ENCODE data around the gene DMD.

The DMD gene

GRCh38 chrX:31811106-31811505 lies 1400.2 kb downstream of the DMD start:
- no peaks in the 10 kb centered on the region for H3K27me3 ChIP-seq (replicated peaks; ENCODE audit: insufficient read depth, low read length)
- H3K36me3 ChIP-seq (replicated peaks; ENCODE audit: insufficient read depth, low read length), result no peaks in the 10 kb centered on the region
- no peak for TF ChIP-seq EZH2phosphoT487 (IDR thresholded peaks at IDR 0.05; ENCODE audit: low read length)
- no peak for TF ChIP-seq EZH2 (optimal IDR thresholded peaks at IDR 0.05; ENCODE audit: low read depth, low read length)
- no peak for TF ChIP-seq CTCF (IDR thresholded peaks at IDR 0.05; ENCODE audit: low read length)
- no peaks in the 10 kb centered on the region for H3F3A ChIP-seq (ENCODE audit: insufficient read depth, low read length)
- no peak overlapping the region for H3K9ac ChIP-seq (ENCODE audit: low read length)
- no peaks in the 10 kb centered on the region for H4K20me1 ChIP-seq (ENCODE audit: insufficient read depth, low read length)
- H3K79me2 ChIP-seq (ENCODE audit: low read length), result no peaks in the 10 kb centered on the region
- H3K4me2 ChIP-seq (ENCODE audit: low read depth, low read length), result no peak overlapping the region
- no peak overlapping the region for H3K4me3 ChIP-seq (ENCODE audit: low read length)
- no peak for DNase-seq
- H2AFZ ChIP-seq (ENCODE audit: low read length), result no peak overlapping the region
- no peaks in the 10 kb centered on the region for H3K9me3 ChIP-seq (replicated peaks; ENCODE audit: insufficient read depth, low read length)
- no peaks in the 10 kb centered on the region for H3K9me2 ChIP-seq (replicated peaks; ENCODE audit: insufficient read depth, low read length)
- H3K27ac ChIP-seq (ENCODE audit: low read length), result no peak overlapping the region
- no peaks in the 10 kb centered on the region for H3K4me1 ChIP-seq (ENCODE audit: low read length)

GRCh38 chrX:31808357-31808756 lies 1403.0 kb downstream of the DMD start:
- Histone ChIP-seq H3K9ac (ENCODE audit: low read length) (no peak overlapping the region), H3K4me1 (ENCODE audit: low read length) (no peaks in the 10 kb centered on the region), H2AFZ (ENCODE audit: low read length) (no peak overlapping the region), H3K4me3 (ENCODE audit: low read length) (no peak overlapping the region), H3K27me3 (replicated peaks; ENCODE audit: insufficient read depth, low read length) (no peaks in the 10 kb centered on the region), H3K36me3 (replicated peaks; ENCODE audit: insufficient read depth, low read length) (no peaks in the 10 kb centered on the region), H3F3A (ENCODE audit: insufficient read depth, low read length) (no peaks in the 10 kb centered on the region), H4K20me1 (ENCODE audit: insufficient read depth, low read length) (no peaks in the 10 kb centered on the region), H3K9me2 (replicated peaks; ENCODE audit: insufficient read depth, low read length) (no peaks in the 10 kb centered on the region), H3K79me2 (ENCODE audit: low read length) (no peaks in the 10 kb centered on the region), H3K27ac (ENCODE audit: low read length) (no peak overlapping the region), H3K9me3 (replicated peaks; ENCODE audit: insufficient read depth, low read length) (no peaks in the 10 kb centered on the region), H3K4me2 (ENCODE audit: low read depth, low read length) (no peak overlapping the region)
- TF ChIP-seq EZH2 (optimal IDR thresholded peaks at IDR 0.05; ENCODE audit: low read depth, low read length) (no peak), EZH2phosphoT487 (IDR thresholded peaks at IDR 0.05; ENCODE audit: low read length) (no peak), CTCF (IDR thresholded peaks at IDR 0.05; ENCODE audit: low read length) (no peak)
- DNase-seq, result no peak

- Histone ChIP-seq H3K4me1 (ENCODE audit: low read length) (no peaks in the 10 kb centered on the region), H3K9me2 (replicated peaks; ENCODE audit: insufficient read depth, low read length) (no peaks in the 10 kb centered on the region), H3K9ac (ENCODE audit: low read length) (no peak overlapping the region), H3K27me3 (replicated peaks; ENCODE audit: insufficient read depth, low read length) (no peaks in the 10 kb centered on the region), H3K27ac (ENCODE audit: low read length) (no peak overlapping the region), H3K79me2 (ENCODE audit: low read length) (no peaks in the 10 kb centered on the region), H4K20me1 (ENCODE audit: insufficient read depth, low read length) (no peaks in the 10 kb centered on the region), H3K4me2 (ENCODE audit: low read depth, low read length) (no peak overlapping the region), H3K4me3 (ENCODE audit: low read length) (no peak overlapping the region), H3K9me3 (replicated peaks; ENCODE audit: insufficient read depth, low read length) (no peaks in the 10 kb centered on the region), H3F3A (ENCODE audit: insufficient read depth, low read length) (no peaks in the 10 kb centered on the region), H2AFZ (ENCODE audit: low read length) (no peak overlapping the region), H3K36me3 (replicated peaks; ENCODE audit: insufficient read depth, low read length) (no peaks in the 10 kb centered on the region)
- no peak for TF ChIP-seq CTCF (IDR thresholded peaks at IDR 0.05; ENCODE audit: low read length)
- TF ChIP-seq EZH2phosphoT487 (IDR thresholded peaks at IDR 0.05; ENCODE audit: low read length), result no peak
- no peak for TF ChIP-seq EZH2 (optimal IDR thresholded peaks at IDR 0.05; ENCODE audit: low read depth, low read length)
- no peak for DNase-seq
Observed at GRCh38 chrX:31807165-31807564, 1404.2 kb downstream of the DMD start.

Data from MM.1S (cell line).